C4-2B (cell line): ENCODE results near the gene VPS13C.

Experiments used
- ZFX ChIP-seq: fragments of 450-650 bp; IDR thresholded peaks from 2 replicates; pipeline ENCODE4 v1.6.1; 2017
- TF ChIP-seq, protein P1 (sequence below): fragments of 450-650 bp; conservative IDR thresholded peaks from 2 replicates; pipeline ENCODE4 v1.5.1; 2017; ENCODE audit warnings: mild to moderate bottlenecking

- TF ChIP-seq, protein P1, sequence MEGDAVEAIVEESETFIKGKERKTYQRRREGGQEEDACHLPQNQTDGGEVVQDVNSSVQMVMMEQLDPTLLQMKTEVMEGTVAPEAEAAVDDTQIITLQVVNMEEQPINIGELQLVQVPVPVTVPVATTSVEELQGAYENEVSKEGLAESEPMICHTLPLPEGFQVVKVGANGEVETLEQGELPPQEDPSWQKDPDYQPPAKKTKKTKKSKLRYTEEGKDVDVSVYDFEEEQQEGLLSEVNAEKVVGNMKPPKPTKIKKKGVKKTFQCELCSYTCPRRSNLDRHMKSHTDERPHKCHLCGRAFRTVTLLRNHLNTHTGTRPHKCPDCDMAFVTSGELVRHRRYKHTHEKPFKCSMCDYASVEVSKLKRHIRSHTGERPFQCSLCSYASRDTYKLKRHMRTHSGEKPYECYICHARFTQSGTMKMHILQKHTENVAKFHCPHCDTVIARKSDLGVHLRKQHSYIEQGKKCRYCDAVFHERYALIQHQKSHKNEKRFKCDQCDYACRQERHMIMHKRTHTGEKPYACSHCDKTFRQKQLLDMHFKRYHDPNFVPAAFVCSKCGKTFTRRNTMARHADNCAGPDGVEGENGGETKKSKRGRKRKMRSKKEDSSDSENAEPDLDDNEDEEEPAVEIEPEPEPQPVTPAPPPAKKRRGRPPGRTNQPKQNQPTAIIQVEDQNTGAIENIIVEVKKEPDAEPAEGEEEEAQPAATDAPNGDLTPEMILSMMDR: no peak
- no peak for TF ChIP-seq ZFX
Measured at GRCh38 chr15:62063825-62064635, 3.8 kb upstream of the VPS13C start.
